ENCODE measurements around the gene RNASE4.

The RNASE4 gene

GRCh38 chr14:20676072-20676471, 8.3 kb upstream of the RNASE4 start:
- no peak for DNase-seq

DNA sequence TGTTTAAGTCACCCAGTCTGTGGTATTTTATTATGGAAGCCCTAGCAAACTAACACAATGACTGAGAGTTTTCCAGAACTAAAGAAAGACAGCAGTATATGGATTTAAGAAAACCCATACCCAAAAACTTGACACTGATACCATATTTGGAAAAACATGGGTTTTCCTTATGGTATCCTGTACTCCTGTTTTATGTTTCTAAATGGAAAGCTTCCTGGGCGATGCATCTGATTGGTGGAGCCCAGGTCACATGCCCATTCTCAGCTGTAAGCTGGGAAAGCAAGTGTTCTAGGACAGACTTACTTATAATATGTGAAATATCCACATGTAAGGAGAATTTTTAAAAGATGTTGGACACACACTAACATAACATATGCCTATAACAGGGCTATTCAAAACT, 4.5 kb upstream of the RNASE4 start:
- no peak for DNase-seq

GRCh38 chr14:20680363-20680762, 4.0 kb upstream of the RNASE4 start:
- DNase-seq: no peak

DNA sequence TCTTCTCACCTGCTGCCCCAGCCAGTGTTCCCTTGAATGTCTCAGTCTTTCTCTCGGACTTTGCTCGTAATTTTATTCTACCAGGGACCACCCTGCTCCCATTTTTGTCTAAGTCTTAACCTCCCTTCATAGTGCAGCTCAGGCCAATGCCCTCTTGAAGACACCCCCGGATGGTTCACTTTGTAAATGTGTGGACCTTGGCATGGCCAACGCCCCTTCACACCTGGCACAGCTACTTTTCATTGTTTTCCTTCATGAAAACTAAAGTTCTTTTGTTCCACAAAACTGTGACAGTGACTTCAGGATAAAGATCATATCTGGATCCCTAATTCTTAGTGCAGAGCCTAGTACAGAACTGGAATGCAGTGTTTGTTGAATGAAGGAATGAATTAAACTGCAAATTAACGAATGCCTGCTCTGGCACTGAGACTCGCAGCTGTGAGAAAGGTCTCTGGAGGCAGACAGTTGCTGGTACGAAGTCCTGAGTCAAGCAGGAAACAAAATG, 3.5 kb upstream of the RNASE4 start:
- DNase-seq: no peak

- peak; percentile 60 for DNase-seq
These were observed 2.8 kb upstream of the RNASE4 start for GRCh38 chr14:20681348-20682126.

DNA sequence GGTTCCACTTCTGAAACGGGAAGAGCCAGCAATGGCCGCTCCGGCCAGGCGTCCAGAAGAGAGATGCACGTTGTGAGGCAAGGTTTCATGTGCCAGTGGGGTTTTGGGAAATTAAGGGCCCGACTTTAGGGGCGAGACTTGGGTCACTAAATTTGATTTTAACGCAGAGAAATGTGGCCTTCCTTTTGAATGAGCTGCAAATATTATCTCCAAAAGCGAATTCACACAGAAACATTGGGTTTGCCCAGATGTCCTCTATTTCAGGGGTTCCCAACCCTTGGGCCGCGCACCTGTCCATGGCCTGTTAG, 2.3 kb upstream of the RNASE4 start:
- DNase-seq: no peak

GRCh38 chr14:20682435-20683124, 1.8 kb upstream of the RNASE4 start:
- DNase-seq: peak; percentile 90

DNA sequence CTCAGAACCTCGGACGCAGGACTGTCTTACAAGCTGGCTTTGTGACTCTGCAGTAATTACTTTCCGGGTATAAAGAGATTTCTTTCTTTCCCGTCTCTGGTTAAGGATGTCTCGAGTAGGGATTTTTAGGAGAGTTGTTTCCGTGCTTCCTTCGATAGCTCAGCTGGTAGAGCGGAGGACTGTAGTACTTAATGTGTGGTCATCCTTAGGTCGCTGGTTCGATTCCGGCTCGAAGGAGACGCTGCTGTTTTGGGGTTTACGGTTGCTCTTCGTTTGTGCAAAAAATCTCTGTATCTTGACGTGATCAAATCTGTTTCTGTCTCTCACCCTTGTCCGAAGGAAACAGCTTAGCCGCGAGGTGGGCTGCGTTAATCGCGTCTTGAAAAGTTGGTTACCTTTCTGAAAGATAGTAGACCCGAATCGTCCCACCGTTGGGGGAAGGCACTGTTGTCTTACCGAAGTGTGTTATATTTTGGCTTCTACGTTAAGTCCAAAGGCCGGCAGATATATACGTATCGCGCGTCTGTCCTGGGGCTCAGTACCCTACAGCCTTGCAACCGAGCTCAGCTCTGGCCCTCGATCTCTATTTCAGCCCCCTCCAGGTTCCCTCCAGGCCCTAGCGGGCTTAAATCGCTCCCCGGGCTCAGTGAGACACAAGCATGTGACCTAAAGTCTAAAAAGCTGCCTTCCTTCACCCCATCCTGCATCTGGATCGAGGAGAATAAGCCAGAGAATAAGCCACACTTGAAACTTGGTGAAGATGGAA, 1.1 kb upstream of the RNASE4 start:
- DNase-seq: peak; percentile 67

DNA sequence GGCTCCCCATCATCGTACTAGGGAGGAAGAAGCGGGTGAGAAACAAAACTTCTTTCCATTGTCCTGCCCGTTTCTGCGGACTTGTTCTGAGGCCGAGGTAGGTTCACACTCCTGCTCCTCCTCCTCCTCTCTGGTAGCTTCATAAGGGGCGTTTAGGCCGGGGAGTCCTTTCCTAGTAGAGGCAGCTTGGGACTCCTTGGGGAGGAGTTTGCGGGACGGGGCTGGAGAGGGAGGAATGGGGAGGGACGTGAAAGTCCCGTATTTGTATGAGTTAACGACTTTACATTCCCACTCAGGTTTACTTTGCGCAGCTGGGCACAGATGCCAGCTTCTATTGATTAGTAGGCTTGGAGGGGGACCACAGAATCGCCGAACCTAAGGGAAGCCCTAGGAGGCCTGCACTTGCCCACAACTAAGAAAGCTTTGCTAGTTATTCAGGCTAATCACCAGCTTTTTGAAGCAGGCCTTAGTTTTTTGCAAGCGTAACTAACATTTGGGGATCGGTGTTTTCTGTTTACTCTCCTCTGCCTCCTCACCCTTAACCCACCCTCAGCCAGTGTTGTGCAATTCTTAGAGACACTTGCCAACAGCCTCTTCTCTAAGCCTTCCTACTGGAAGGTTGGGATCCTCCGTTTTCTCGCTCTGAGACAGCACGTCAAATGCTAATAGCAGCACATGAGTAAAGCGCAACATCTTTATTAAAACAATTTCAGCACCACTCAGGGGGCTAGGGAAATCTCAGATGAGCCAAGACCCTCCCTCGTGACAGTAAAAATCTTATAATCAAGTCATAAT, 499 bp downstream of the RNASE4 start:
- peak; percentile 18 for DNase-seq

DNA sequence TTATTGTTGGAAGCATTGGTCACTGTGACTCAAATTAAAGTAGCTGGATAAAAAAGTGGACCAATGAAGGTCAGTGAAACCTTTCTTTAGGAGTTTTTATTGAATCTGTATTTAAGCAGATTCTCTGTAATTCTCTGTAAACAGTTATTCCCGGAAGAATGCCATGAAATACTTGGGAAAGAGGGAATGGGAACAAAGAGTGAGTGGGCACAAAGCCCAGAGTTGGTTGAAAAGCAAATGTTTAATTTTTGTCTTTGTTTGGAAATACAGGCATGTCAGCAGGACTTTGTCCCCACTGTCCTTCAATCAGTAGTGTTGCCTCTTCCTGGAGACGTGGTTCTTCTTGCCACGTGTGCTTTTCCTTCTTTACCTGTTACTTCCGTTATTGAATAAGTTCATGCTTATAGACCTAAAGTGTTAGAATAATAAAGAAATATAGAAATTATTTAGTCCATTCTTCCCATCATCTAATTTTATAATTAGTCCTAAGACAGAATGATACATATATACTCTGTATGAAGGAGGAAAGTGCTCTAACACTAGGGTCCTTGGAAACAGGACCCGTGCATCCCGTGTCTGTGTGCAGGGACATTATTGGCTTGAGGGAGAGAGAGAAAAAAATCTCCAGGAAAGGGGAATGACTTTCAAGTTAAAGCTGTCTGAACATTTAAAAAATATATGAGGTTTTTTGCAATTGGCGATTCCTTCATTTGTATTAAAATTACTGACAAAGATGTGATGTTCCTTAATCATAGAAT, 2.2 kb downstream of the RNASE4 start:
- DNase-seq: no peak

GRCh38 chr14:20687362-20688166, 3.2 kb downstream of the RNASE4 start:
- no peak for DNase-seq

GRCh38 chr14:20688167-20688839, 3.9 kb downstream of the RNASE4 start, which contains the start of gene ANG:
Gene ANG, plus strand, starts transcription at chr14:20688764. Its CDS starts 4,801 bp downstream, at chr14:20693565.
- DNase-seq: no peak

DNA sequence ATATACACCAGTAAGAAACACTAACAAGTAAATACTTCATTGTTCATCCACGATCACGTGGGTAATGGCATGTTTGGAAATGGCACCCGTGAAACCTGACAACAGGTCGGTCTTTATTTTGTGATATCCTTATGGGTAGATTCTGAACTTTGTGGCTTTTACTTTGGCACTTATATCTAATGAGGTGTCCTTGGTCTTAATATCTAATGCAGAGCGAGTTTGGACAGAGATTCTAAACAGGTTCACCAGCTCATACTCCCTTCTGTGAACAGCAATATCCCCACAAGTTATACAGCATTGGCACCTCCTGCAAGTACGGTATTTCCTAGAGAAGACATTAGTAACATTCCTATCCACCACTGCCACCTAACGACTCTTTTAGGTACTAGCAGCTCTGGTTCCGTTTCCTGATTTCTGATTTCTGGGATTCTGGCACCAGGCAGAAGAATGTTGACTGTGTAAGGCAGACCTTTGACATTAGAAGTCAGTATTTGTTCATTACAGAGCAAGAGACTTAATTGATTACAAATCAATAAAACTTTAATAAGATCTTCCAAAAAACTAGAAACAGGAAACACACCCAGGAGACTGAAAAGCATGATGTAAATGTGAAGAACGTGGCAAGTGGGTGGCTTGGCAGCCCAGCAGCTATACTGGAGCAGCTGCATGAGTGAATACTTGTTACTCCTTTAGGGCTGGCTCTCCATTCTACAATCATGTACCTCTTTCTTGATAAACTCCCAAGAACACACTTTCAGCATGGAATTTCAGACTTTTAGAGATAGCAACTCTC, 6.7 kb downstream of the RNASE4 start:
- peak; percentile 50 for DNase-seq

DNA sequence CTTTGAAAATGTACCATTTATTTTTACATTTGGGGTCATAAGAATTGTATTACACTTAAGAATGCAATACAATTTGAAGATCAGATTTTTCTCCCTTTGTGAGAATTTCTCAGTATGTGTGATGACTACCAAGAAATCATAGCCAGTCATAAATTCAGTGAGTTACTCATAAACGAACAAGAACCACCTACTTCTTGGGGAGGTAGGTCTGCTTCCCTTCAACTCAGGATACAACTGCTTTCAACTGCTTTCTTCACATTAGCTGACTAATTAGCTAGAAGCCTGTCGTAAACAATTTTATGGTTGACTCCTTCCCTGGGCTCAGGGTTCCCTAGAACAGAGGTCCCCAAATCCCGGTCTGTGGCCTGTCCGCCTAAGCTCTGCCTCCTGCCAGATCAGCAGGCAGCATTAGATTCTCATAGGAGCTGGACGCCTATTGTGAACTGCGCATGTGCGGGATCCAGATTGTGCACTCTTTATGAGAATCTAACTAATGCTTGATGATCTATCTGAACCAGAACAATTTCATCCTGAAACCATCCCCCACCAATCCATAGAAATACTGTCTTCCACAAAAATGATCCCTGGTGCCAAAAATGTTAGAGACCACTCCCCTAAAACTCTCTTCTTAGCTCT, 7.9 kb downstream of the RNASE4 start:
- no peak for DNase-seq

DNA sequence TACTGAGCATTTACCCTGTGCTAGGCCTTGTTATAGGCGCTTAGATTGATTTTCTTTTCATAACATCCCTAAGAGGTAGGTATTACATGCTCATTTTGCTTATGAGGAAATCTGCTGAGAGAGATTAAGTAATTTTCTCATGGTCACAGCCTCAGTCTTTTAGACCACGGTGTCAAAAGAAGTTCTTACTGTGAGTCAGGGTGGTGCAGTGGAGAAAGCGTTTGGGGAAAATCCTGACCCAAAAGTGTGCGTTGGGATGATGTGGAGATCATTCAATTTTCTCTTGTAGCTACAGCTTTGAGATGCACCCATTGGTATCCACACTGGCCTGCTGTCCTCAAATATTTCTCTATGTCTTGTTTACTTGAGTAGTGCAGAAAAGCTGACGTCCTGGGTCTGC, 12.4 kb downstream of the RNASE4 start:
- no peak for DNase-seq

GRCh38 chr14:20697273-20698017, 13.1 kb downstream of the RNASE4 start:
- peak; percentile 42 for DNase-seq

- DNase-seq: no peak
These were observed 13.6 kb downstream of the RNASE4 start for GRCh38 chr14:20698018-20698329.

GRCh38 chr14:20698934-20699333, 14.6 kb downstream of the RNASE4 start:
- DNase-seq: no peak

DNA sequence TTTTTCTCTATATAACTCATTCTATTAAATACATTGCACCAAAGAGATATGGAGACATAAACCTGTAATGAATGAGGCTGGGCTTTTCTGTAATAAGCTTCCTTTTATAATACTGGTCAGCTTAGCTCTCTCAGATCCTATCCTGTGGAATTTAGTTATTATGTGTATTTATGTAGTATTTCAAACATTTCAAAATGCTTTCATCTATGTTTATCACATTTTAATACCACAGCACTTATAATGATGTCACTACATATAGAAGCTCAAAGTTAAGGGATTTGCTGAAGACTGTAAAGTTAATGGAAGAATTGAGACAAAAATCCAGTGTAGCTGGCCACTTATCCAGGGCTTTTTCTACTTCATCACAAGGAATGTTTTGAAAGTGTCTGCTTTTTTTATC, 15.6 kb downstream of the RNASE4 start:
- no peak for DNase-seq

Data from amniotic stem cell (primary cell).